ENCODE results near the gene EPS8L2. TPM values are rescaled to one million over a fixed set of nuclear protein-coding genes. Genes with fewer than 3 reads are reported as not detected.

The EPS8L2 gene
- total and polyA plus RNA-seq, 2 of the 4 experiments (the other 2 are of a cell fraction): 17.2 to 39.4 TPM

DNA sequence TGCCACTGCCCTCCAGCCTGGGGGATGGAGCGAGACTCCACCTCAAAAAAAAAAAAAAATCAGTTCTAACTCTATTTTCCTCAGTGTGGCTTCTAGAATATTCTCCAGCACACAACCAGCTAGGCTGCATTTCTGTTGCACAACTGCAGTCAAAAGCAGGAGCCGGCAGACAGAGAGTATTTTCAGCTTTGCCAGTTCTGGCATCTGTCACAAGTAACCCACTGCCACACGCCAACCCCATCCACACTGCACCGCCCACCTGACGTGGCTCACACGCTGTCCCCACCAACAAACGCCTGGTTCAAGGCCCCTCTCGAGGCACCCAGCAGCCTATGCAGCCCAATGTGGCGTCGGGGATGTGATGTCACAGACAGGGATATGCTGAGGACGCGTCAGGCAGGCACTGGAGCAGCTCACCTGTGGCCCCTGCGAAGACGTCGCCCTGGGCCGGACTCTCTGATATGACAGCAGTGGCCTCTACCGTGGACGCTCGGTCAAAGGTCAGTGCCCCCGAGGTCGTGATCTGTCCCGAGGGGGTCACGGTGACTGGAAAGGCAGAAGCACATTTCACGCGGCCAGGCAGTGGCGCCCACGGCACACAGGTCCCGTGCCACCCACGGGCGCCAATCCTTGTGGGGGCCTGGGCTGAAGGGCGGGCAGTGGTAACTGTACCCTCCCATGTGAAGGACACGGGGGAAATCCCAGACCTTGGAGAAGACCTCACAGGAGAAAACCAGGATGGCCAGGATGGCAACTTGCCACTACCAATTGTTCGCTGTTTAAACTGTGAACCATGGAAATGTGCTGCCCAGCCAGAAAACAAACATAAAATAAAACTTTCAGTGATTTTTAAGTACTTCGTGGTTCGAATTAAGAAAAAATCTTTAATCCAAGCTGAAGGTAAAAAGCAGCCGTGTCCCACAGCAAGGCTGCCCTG is 26.5 kb upstream of the EPS8L2 start (continued):
- no peak for TF ChIP-seq RFX5 (IDR thresholded peaks at IDR 0.05; ENCODE audit: low read depth, low read length)

DNA sequence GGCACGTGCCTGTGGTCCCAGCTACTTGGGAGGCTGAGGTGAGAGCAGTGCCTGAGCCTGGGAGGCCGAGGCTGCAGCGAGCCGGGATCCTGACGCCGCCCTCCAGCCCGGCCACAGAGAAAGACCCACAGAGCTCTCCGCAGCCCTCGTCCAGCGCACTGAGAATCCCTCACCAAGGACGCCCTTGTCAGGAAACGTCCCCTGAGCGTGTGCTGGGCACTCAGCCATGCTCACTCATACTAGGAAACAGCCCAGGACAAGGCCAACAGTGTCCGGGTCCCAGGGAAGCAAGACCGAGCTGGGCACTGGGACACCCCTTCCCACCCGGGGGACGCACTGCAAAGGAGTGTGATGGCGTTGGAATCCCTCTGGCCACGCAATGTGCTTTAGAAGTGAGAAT is 25.6 kb upstream of the EPS8L2 start:
- in situ Hi-C loops (cut with MboI; ENCODE audit: low sequenced_read_pairs) (no loop called here), dilution Hi-C loops (cut with HindIII; ENCODE audit: low sequenced_read_pairs, unreplicated experiment) (no loop called here), intact Hi-C loops (cut with micrococcal nuclease) (no loop called here)
- Histone ChIP-seq H2BK120ac (ENCODE audit: low read depth, low read length) (no peak overlapping the region), H3K36me3 (ENCODE audit: control insufficient read depth, insufficient read depth, low read length) (peaks cover 46% of the 10 kb centered on the region), H3K9me3 (ENCODE audit: control insufficient read depth, insufficient read depth, low read length) (no peaks in the 10 kb centered on the region), H3K4ac (ENCODE audit: low read depth, low read length) (no peak overlapping the region), H3K18ac (ENCODE audit: low read depth, low read length) (no peak overlapping the region), H3K56ac (ENCODE audit: extremely low read depth, insufficient read depth, low read length) (no peak overlapping the region), H3K4me3 (ENCODE audit: insufficient read depth, low read depth, low read length) (no peak overlapping the region), H3K27ac (ENCODE audit: insufficient read depth, low read length) (no peak overlapping the region), H2AK5ac (ENCODE audit: low read depth, low read length) (no peak overlapping the region), H4K91ac (ENCODE audit: insufficient read depth, low read depth, low read length) (no peak overlapping the region), H3K4me2 (ENCODE audit: low read depth, low read length) (no peak overlapping the region), H4K5ac (ENCODE audit: low read depth, low read length) (no peak overlapping the region), H3K9me1 (ENCODE audit: insufficient read depth, low read length) (no peaks in the 10 kb centered on the region), H3K79me1 (ENCODE audit: low read depth in 1 of 2, low read length in 2 of 2) (no peaks in the 10 kb centered on the region; a peak in 2 of 4 replicates), H2BK5ac (ENCODE audit: low read depth, low read length, poor library complexity, severe bottlenecking) (no peak overlapping the region), H4K20me1 (ENCODE audit: insufficient read depth, low read length) (no peaks in the 10 kb centered on the region), H3K27me3 (ENCODE audit: control insufficient read depth, insufficient read depth, low read length) (no peaks in the 10 kb centered on the region), H2BK15ac (ENCODE audit: low read depth, low read length) (no peak overlapping the region), H2BK20ac (ENCODE audit: low read depth, low read length) (no peak overlapping the region), H2AFZ (replicated peaks; ENCODE audit: low read length, poor library complexity) (no peak overlapping the region), H3K9ac (ENCODE audit: low read depth, low read length) (no peak overlapping the region), H3K4me1 (ENCODE audit: control insufficient read depth, insufficient read depth, low read length) (no peaks in the 10 kb centered on the region), H2AK9ac (replicated peaks; ENCODE audit: low read depth, low read length, poor library complexity) (no peak overlapping the region), H3K14ac (replicated peaks; ENCODE audit: low read depth, low read length) (no peak overlapping the region), H4K8ac (ENCODE audit: low read depth in 2 of 2, low read length in 2 of 2) (no peak overlapping the region), H3K23ac (ENCODE audit: low read depth, low read length) (no peak overlapping the region)
- no TSS peak for BruUV-seq (replicated peaks)
- WGBS, 2 experiments (ENCODE audit: extremely low coverage in 2 of 2, insufficient read length in 1 of 2): 96% methylated on average over 13 of the region's 19 CpGs; no CpG with 5 or more reads in 1 of the 2 experiments
- ChIA-PET CTCF (no interaction called here), POLR2A (ENCODE audit: unreplicated experiment) (interaction anchor here (0.6 kb wide), 1 partner anchor 14 kb away, joined by 4 read pairs; no protein-coding TSS in a partner anchor)
- no peak for TF ChIP-seq SMC3 (IDR thresholded peaks at IDR 0.05; ENCODE audit: low read depth, low read length)
- TF ChIP-seq MAFK (IDR thresholded peaks at IDR 0.05; ENCODE audit: low read depth, low read length): no peak
- TF ChIP-seq POLR2A (IDR thresholded peaks at IDR 0.05; ENCODE audit: low read depth, low read length): no peak
- TF ChIP-seq, protein P1, sequence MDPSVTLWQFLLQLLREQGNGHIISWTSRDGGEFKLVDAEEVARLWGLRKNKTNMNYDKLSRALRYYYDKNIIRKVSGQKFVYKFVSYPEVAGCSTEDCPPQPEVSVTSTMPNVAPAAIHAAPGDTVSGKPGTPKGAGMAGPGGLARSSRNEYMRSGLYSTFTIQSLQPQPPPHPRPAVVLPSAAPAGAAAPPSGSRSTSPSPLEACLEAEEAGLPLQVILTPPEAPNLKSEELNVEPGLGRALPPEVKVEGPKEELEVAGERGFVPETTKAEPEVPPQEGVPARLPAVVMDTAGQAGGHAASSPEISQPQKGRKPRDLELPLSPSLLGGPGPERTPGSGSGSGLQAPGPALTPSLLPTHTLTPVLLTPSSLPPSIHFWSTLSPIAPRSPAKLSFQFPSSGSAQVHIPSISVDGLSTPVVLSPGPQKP (IDR thresholded peaks at IDR 0.05; ENCODE audit: borderline replicate concordance, low read depth, low read length): no peak
- TF ChIP-seq NFE2L2 (IDR thresholded peaks at IDR 0.05; ENCODE audit: low read depth, low read length): no peak
- no peak for TF ChIP-seq RAD21 (IDR thresholded peaks at IDR 0.05; ENCODE audit: low read length)
- TF ChIP-seq, protein P2, sequence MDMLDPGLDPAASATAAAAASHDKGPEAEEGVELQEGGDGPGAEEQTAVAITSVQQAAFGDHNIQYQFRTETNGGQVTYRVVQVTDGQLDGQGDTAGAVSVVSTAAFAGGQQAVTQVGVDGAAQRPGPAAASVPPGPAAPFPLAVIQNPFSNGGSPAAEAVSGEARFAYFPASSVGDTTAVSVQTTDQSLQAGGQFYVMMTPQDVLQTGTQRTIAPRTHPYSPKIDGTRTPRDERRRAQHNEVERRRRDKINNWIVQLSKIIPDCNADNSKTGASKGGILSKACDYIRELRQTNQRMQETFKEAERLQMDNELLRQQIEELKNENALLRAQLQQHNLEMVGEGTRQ (IDR thresholded peaks at IDR 0.05; ENCODE audit: low read depth, low read length): no peak
- no peak for TF ChIP-seq RFX5 (IDR thresholded peaks at IDR 0.05; ENCODE audit: low read depth, low read length)
- DNase-seq (no peak), ATAC-seq (ENCODE audit: low read depth) (no peak)
